PFSK-1 (cell line): ENCODE data around the gene RUNX3. TPM values are rescaled to one million over a fixed set of nuclear protein-coding genes. Genes with fewer than 3 reads are reported as not detected.

ENCODE experiments used
- FOXP2 ChIP-seq: optimal IDR thresholded peaks from 2 replicates; pipeline ENCODE3; 2011; ENCODE audit warnings: borderline replicate concordance, control low read depth, inconsistent platforms; ENCODE audit not compliant: insufficient read depth; ENCODE audit errors: extremely low read length, extremely low read depth
- POLR2AphosphoS5 ChIP-seq: IDR thresholded peaks from 2 replicates; pipeline ENCODE4 v1.6.1; 2012; ENCODE audit warnings: low read depth, mild to moderate bottlenecking, control low read depth, low read length, moderate library complexity
- SIN3A ChIP-seq: IDR thresholded peaks from 2 replicates; pipeline ENCODE4 v1.6.1; 2012; ENCODE audit warnings: mild to moderate bottlenecking, low read length, moderate library complexity, borderline replicate concordance; ENCODE audit not compliant: insufficient read depth
- TAF1 ChIP-seq: IDR thresholded peaks from 2 replicates; pipeline ENCODE4 v1.6.1; 2012; ENCODE audit warnings: low read length, control low read depth, borderline replicate concordance; ENCODE audit not compliant: insufficient read depth
- polyA plus RNA-seq: library from polyadenylated mRNA; unstranded; fragments of >200 nt; gene quantifications from one replicate; pipeline ENCODE4 v1.2.1, GENCODE V29; 2012; ENCODE audit warnings: low read depth, missing spikeins; ENCODE audit not compliant: insufficient read length
- TF ChIP-seq, protein P1 (sequence below), 2 experiments: IDR thresholded peaks; 2 replicates each; pipeline versions ENCODE4 v1.6.1 to v1.8.0; 2011 to 2012; ENCODE audit warnings: low read depth in 2 of 2, low read length in 2 of 2, control low read depth in 1 of 2, inconsistent platforms in 1 of 2, mild to moderate bottlenecking in 1 of 2, moderate library complexity in 1 of 2; ENCODE audit not compliant: insufficient read depth in 1 of 2

RUNX3 gene
- 0.13 TPM for polyA plus RNA-seq

DNA sequence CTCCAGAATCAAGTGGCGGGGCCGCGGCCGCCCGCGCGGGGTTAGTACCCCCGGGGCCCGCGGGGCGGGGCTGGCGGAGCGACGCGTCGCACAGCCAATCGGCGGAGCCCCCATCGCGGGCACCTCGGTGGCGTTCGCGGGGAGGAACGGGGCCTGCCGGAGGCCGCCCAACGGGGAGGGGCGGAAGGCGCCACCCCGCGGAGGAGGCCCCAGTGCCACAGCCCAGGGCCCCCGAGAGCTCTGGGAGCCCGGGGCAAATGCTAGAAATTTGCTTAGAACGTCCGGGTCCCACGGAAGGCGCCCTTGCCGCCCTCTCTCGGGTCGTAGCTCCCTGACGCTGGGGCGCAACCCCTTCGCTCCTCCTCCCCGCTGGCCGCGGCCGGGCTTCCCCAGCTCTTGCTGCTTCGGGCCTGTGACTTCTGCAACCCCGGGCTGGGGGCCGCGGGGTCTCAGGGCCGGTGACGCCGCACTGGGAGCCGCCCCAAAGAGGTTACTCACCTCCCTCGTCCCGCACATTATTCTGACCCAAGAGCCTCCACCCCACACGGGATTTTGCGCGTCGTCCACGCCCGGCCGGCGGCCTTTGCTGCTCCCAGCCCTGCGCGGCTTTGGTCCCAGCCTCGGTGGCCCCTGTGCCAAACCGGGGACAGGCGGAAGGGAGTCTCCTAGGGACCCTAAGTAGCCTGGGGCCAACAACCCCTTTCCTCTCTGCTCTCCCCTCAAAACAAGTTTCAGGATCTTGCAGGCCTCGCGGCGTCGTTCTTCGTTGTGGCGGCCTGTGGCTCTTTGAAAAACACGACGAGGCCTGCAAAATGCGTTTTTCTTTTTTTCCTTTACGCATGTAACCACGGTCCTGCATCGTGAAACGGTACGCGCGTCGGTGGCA, at the start of gene RUNX3:
TSS of gene RUNX3 (minus strand) at position 17 of the 886 bp plus-strand sequence. CDS start 408 bp downstream, outside the sequence.
- TF ChIP-seq POLR2AphosphoS5 (no peak), TAF1 (no peak), FOXP2 (no peak), SIN3A (no peak)
- TF ChIP-seq, protein P1, sequence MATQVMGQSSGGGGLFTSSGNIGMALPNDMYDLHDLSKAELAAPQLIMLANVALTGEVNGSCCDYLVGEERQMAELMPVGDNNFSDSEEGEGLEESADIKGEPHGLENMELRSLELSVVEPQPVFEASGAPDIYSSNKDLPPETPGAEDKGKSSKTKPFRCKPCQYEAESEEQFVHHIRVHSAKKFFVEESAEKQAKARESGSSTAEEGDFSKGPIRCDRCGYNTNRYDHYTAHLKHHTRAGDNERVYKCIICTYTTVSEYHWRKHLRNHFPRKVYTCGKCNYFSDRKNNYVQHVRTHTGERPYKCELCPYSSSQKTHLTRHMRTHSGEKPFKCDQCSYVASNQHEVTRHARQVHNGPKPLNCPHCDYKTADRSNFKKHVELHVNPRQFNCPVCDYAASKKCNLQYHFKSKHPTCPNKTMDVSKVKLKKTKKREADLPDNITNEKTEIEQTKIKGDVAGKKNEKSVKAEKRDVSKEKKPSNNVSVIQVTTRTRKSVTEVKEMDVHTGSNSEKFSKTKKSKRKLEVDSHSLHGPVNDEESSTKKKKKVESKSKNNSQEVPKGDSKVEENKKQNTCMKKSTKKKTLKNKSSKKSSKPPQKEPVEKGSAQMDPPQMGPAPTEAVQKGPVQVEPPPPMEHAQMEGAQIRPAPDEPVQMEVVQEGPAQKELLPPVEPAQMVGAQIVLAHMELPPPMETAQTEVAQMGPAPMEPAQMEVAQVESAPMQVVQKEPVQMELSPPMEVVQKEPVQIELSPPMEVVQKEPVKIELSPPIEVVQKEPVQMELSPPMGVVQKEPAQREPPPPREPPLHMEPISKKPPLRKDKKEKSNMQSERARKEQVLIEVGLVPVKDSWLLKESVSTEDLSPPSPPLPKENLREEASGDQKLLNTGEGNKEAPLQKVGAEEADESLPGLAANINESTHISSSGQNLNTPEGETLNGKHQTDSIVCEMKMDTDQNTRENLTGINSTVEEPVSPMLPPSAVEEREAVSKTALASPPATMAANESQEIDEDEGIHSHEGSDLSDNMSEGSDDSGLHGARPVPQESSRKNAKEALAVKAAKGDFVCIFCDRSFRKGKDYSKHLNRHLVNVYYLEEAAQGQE (IDR thresholded peaks at IDR 0.05; ENCODE audit: insufficient read depth in 1 of 2, low read depth in 2 of 2, low read length in 2 of 2) = no peak

DNA sequence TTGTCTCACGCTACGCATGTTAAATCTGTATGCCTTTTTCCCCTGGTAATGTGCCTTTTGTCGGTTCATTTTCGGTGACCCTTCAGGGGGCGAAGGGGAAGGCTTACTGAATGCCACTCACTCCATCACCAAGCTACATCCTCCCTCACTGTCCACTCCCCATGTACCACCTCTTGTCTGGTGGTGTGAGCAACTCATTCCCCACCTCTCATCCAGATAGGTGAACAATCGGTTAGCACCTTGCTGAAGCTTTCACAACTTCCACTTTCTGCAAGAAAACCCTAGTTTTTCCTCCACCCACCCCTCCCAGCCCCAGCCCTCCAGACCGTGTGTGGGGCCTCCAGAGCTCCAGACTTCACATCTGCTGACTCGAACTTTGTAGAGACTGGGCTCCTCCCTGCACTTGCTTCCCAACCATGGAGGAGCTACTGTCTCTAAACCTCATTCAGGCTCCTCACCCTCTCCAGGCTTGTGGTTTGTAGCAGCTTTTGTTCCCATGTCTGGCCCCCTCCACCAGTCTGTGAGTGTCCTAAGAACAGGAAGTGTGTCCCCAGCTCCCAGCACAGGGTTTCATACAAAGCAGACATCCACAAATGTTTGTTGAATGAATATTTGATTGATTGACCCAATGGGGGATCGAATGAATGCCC, 48.4 kb upstream of the RUNX3 start:
- TF ChIP-seq SIN3A (no peak), TAF1 (no peak), FOXP2 (no peak), POLR2AphosphoS5 (no peak)
- TF ChIP-seq, protein P1 (IDR thresholded peaks at IDR 0.05; ENCODE audit: insufficient read depth in 1 of 2, low read depth in 2 of 2, low read length in 2 of 2) = no peak

DNA sequence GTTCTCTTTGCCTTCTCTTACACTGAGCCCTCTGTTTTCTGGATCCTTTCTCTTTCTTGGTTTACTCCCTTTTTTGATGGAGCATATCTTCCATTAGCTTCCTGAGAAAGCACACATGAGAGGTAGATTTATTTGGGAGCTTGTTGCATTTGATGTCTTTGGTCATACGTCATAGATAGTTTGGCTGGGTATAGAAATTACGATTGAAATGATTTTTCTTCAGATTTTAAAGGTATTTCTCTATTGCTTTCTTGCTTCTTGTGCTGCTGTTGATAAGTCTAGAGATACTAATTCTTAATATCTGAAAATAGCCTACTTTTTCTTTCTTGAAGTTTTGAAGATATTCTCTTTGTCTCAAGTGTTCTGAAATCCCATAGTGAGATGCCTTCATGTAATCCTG, 45.3 kb upstream of the RUNX3 start:
- no peak for TF ChIP-seq FOXP2
- TF ChIP-seq TAF1 = no peak
- no peak for TF ChIP-seq POLR2AphosphoS5
- no peak for TF ChIP-seq SIN3A
- TF ChIP-seq, protein P1 (IDR thresholded peaks at IDR 0.05; ENCODE audit: insufficient read depth in 1 of 2, low read depth in 2 of 2, low read length in 2 of 2) = no peak

DNA sequence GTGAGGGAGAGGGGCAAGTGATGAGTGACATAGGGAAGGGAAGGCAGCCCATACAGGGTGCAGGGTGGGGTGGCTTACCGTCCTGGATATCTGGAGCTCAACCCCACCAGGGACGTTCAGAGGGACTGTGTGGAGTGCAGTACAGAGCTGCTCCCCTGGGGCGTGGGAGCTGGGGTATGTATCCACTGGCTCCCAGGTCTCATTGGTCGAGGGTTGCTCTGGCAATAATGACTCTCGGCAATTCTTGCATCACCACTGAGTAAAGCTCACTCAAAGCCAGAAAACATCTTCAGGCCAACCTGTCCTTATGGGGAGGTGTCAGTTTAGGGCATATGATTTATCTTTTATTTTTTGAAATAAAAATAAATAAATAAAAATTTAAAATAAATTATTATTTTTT, 43.2 kb upstream of the RUNX3 start:
- TF ChIP-seq, protein P1 (IDR thresholded peaks at IDR 0.05; ENCODE audit: insufficient read depth in 1 of 2, low read depth in 2 of 2, low read length in 2 of 2) = no peak
- TF ChIP-seq TAF1 (no peak), FOXP2 (no peak), SIN3A (no peak), POLR2AphosphoS5 (no peak)

DNA sequence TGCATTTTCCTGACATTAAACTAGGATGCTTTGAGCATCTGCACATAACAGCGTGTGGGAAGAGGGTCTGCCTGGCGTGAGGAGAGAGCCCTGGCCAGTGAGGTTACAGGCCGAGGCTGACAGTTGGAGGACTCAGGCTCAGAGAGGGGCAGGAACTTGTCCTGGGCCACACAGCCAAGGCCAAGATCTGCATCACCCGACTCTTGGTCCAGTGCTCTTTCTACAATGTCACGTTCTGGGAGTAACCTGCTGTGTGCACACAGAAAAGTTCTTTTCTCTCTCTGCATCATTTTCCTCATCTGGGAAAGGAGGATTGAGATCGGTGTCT, 42.8 kb upstream of the RUNX3 start:
- TF ChIP-seq, protein P1 (IDR thresholded peaks at IDR 0.05; ENCODE audit: insufficient read depth in 1 of 2, low read depth in 2 of 2, low read length in 2 of 2) = no peak
- TF ChIP-seq POLR2AphosphoS5 (no peak), TAF1 (no peak), SIN3A (no peak), FOXP2 (no peak)
